Measurements from ENCODE around the gene SLC47A2. TPM values are rescaled to one million over a fixed set of nuclear protein-coding genes. Genes with fewer than 3 reads are reported as not detected.

The SLC47A2 gene
- total RNA-seq, 2 donors from 2014 or later: not detected

DNA sequence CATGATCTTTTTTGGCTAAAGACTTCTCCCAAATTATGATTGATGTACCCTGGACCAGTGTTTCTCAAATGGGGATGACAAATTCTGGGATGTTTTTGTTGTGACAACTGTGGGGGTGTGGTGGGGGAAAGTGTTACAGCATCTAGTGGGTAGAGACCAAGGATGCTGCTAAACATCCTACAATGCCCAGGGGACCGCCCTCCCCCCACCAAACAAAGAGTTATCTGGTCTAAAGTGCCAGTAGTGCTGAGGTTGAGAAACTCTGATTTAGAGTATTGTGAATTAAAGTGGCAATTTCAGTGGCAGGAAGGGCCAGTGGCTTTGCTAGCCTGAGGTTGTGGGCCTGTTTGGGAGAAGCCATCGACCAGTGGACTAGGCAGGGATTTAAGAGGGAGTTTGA lies 33.3 kb downstream of the SLC47A2 start:
- Histone ChIP-seq H3K9me3 (no peaks in the 10 kb centered on the region), H3K4me3 (no peak overlapping the region), H3K36me3 (no peaks in the 10 kb centered on the region), H3K4me1 (ENCODE audit: control insufficient read depth in 1 of 2, low read depth in 2 of 2) (no peaks in the 10 kb centered on the region), H3K27ac (no peak overlapping the region), H3K27me3 (replicated peaks; ENCODE audit: insufficient read depth) (no peaks in the 10 kb centered on the region)
- DNase-seq (ENCODE audit: low spot score) (no peak), ATAC-seq (ENCODE audit: insufficient number of reproducible peaks, low FRiP score, low read depth) (no peak)
- TF ChIP-seq, protein P1, sequence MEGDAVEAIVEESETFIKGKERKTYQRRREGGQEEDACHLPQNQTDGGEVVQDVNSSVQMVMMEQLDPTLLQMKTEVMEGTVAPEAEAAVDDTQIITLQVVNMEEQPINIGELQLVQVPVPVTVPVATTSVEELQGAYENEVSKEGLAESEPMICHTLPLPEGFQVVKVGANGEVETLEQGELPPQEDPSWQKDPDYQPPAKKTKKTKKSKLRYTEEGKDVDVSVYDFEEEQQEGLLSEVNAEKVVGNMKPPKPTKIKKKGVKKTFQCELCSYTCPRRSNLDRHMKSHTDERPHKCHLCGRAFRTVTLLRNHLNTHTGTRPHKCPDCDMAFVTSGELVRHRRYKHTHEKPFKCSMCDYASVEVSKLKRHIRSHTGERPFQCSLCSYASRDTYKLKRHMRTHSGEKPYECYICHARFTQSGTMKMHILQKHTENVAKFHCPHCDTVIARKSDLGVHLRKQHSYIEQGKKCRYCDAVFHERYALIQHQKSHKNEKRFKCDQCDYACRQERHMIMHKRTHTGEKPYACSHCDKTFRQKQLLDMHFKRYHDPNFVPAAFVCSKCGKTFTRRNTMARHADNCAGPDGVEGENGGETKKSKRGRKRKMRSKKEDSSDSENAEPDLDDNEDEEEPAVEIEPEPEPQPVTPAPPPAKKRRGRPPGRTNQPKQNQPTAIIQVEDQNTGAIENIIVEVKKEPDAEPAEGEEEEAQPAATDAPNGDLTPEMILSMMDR (IDR thresholded peaks at IDR 0.05): no peak

DNA sequence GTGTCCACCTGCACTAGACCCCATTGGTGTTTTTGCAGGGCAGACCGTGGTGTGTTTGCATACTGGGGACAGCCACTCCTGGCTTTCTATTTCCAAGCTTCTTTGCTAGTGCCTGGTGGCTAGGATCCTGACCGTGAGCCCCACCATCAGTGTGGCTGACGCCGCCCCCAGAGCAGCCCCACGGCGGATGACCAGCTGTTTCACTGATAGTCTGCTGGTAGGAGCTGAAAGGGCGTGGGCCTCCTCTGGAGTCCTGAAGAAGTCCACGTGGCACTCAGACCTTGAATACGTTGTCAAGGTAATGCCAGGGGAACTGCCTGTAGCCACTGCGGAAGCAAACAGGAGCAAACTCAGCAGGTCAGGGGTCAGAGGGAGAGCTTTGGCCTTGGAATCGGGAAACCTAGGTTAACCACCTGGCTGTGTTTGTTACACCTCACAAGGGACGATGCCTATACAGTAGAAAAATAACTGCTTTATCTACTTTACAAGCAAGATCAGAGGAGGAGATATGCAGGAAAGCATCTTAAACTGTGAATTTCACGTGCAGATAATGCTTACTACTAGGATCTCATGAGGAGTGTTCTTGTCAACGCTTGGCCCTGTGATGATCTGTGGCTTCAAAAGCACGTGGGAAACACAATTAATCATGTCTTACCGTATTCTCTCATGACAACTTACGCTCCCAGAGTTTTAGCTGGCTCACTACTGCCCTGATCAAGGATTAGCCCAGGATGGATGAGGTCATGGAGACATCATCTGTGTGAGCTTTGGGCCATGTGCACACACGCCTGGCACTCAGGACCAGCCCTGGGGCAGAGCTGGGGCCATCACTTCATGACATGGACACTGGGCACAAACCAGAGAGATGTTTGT lies 37.6 kb downstream of the SLC47A2 start:
- Histone ChIP-seq H3K9me3 (no peaks in the 10 kb centered on the region), H3K27me3 (replicated peaks; ENCODE audit: insufficient read depth) (no peaks in the 10 kb centered on the region), H3K36me3 (peaks cover 18% of the 10 kb centered on the region), H3K4me1 (ENCODE audit: control insufficient read depth in 1 of 2, low read depth in 2 of 2) (peaks cover 0 to 8% of the 10 kb centered on the region in 2 donors), H3K27ac (no peak overlapping the region), H3K4me3 (no peak overlapping the region)
- ATAC-seq (ENCODE audit: insufficient number of reproducible peaks, low FRiP score, low read depth) (no peak), DNase-seq (ENCODE audit: low spot score) (no peak)
- TF ChIP-seq, protein P1 (IDR thresholded peaks at IDR 0.05): no peak

DNA sequence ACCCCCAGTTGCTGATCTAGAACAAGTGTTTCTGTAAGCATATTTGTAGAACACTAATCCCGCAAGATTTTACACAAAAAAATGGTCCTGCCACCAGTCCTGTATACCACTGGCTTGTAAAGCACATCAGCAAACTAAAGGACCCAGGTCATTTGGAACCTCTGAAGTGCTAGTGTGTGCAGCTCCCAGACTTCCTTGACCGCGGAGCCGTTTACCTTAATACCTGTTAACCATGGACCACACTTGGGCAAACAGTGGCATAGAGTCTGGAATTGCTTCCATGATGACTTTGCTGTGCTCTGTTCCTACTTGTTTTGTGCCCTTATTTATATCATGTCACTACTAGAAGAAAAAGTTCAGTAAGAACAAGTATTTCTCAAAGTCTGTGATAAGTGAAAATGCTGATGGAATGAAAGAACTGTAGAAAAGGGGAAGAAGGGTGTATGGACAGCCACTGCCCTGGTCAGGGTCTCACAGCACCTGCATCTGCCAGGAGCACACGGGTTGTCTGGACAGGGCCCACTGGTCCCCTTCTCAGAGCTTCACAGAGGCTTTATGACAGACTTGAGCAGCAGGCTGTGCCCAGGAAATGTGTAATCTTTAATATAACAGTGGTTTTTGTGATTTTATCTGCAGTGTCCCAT lies 38.5 kb downstream of the SLC47A2 start:
- Histone ChIP-seq H3K4me3 (no peak overlapping the region), H3K27ac (no peak overlapping the region), H3K9me3 (no peaks in the 10 kb centered on the region), H3K27me3 (replicated peaks; ENCODE audit: insufficient read depth) (no peaks in the 10 kb centered on the region), H3K4me1 (ENCODE audit: control insufficient read depth in 1 of 2, low read depth in 2 of 2) (peaks cover 0 to 18% of the 10 kb centered on the region in 2 donors), H3K36me3 (peaks cover 18% of the 10 kb centered on the region)
- TF ChIP-seq, protein P1 (IDR thresholded peaks at IDR 0.05): no peak
- no peak for DNase-seq (ENCODE audit: low spot score)
- ATAC-seq (ENCODE audit: insufficient number of reproducible peaks, low FRiP score, low read depth): no peak

DNA sequence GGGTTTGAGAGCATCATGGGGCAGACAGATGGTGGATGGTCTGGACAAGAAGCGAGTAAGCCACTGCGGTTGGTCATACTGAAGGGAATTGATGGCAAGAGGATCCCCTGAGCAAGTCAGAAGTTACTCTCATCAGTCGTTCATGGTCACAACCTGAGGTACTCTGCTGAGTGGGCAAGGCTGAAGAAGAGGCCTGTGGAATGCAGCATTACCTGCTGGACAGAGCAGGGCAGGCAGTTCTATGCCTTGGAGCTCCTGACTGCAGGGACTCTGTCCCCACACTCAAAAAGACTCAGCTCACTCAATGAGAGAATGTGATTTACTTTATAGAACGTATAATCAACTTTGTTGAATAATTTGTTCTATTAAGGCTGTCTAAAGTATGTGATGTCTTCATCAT lies 39.5 kb downstream of the SLC47A2 start:
- H3K4me1 ChIP-seq (ENCODE audit: control insufficient read depth in 1 of 2, low read depth in 2 of 2): peaks cover 0 to 26% of the 10 kb centered on the region in 2 donors
- TF ChIP-seq, protein P1 (IDR thresholded peaks at IDR 0.05): no peak
- no peak for ATAC-seq (ENCODE audit: insufficient number of reproducible peaks, low FRiP score, low read depth)

DNA sequence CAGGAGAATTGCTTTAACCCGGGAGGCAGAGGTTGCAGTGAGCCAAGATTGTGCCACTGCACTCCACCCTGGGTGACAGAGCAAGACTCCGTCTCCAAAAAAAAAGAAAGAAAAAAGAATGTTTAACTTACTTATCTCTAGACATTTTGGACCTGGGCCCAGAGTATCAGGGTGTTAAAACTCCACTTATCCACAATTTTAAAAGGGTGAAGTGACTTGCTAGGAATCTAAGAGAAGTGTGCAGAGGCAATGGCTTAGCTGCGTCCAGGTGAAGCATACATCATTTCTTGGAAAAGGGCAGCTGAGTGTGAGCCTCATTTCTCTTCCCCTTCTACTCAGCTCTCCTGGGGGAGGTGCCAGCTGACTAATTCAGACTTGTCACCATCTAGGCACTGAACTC lies 42.8 kb downstream of the SLC47A2 start:
- Histone ChIP-seq H3K36me3 (peaks cover 30% of the 10 kb centered on the region), H3K27me3 (replicated peaks; ENCODE audit: insufficient read depth) (no peaks in the 10 kb centered on the region), H3K9me3 (no peaks in the 10 kb centered on the region), H3K27ac (peak overlapping the region; percentile 43 to 52), H3K4me3 (no peak overlapping the region), H3K4me1 (ENCODE audit: control insufficient read depth in 1 of 2, low read depth in 2 of 2) (peaks cover 0 to 28% of the 10 kb centered on the region in 2 donors)
- TF ChIP-seq, protein P1 (IDR thresholded peaks at IDR 0.05): no peak
- DNase-seq (ENCODE audit: low spot score) (peak; percentile 47), ATAC-seq (ENCODE audit: insufficient number of reproducible peaks, low FRiP score, low read depth) (no peak)

More for the DNA sequence above, 39.5 kb downstream of the SLC47A2 start:
- H3K27me3 ChIP-seq (replicated peaks; ENCODE audit: insufficient read depth): no peaks in the 10 kb centered on the region
- no peak overlapping the region for H3K27ac ChIP-seq
- peaks cover 18% of the 10 kb centered on the region for H3K36me3 ChIP-seq
- DNase-seq (ENCODE audit: low spot score): no peak
- H3K4me3 ChIP-seq: no peak overlapping the region
- no peaks in the 10 kb centered on the region for H3K9me3 ChIP-seq

Data from thoracic aorta (tissue), 2 donors.